HCT116 (cell line): ENCODE measurements around the gene PWWP2B. TPM values are rescaled to one million over a fixed set of nuclear protein-coding genes. Genes with fewer than 3 reads are reported as not detected.

ENCODE experiments used
- ATAC-seq: fragments of 200-7000 bp; cut with Tn5 transposase; 2 replicates; pipeline ENCODE4 v1.9.1; 2020; ENCODE audit warnings: mild to moderate bottlenecking, moderate library complexity
- BruUV-seq: library from RNA; stranded (reverse); fragments of 400-500 nt; replicated peaks from 2 replicates; lab custom pipeline; 2021; lab: Mats Ljungman, UMichigan
- CTCF ChIA-PET: fragments of 300-600 bp; sonication (Branson Sonifier 250); formaldehyde crosslinking; loops from one replicate; lab custom pipeline; 2021; ENCODE audit warnings: antibody characterized with exemption; lab: Charles Lee
- POLR2A ChIA-PET: fragments of 300-600, 350-600 bp; sonication (Branson Sonifier 250); formaldehyde crosslinking; loops from one replicate; lab custom pipeline; 2021; ENCODE audit warnings: antibody characterized with exemption; lab: Charles Lee
- RAD21 ChIA-PET, 2 experiments: fragments of 300-600 bp; sonication (Branson Sonifier 250); formaldehyde crosslinking; loops; one replicate each; lab custom pipeline; 2023; ENCODE audit warnings: low total read pairs in 2 of 2; ENCODE audit not compliant: uncharacterized antibody in 2 of 2, unreplicated experiment in 2 of 2, low non-redundant PET in 1 of 2; lab: Charles Lee
- DNase-seq: peaks from one replicate; pipeline ENCODE4 v3.0.0-alpha.2; 2010; ENCODE audit warnings: low read depth, low spot score
- H2AFZ ChIP-seq: fragments of 200-600 bp; shearing (Covaris generic), sonication (generic); 2 replicates; pipeline ENCODE4 v1.6.1; 2017; ENCODE audit warnings: low read depth, mixed run types, mixed read lengths, antibody characterized with exemption, low read length; ENCODE audit not compliant: poor library complexity, severe bottlenecking
- H3K27ac ChIP-seq: 2 replicates; pipeline ENCODE4 v1.5.1; 2012; ENCODE audit warnings: low read depth, low read length
- H3K27me3 ChIP-seq: fragments of 200-600 bp; sonication (generic); 2 replicates; pipeline ENCODE4 v1.6.1; 2016; ENCODE audit warnings: mixed run types, low read length, mixed read lengths; ENCODE audit not compliant: insufficient read depth
- H3K36me3 ChIP-seq, 2 experiments: fragments of 200-500 bp in 1 of 2; fragments of 200-600 bp in 1 of 2; sonication (Bioruptor generic) in 1 of 2; sonication (generic) in 1 of 2; 2 replicates each; pipeline versions ENCODE4 v1.5.1 to v1.6.1; 2014 to 2016; ENCODE audit warnings: low read length in 2 of 2, inconsistent platforms in 1 of 2, mixed read lengths in 1 of 2, mixed run types in 1 of 2; ENCODE audit not compliant: insufficient read depth in 2 of 2, control insufficient read depth in 1 of 2
- H3K4me1 ChIP-seq, 2 experiments: fragments of 200-600 bp in 1 of 2; sonication (generic) in 1 of 2; 2 replicates each; pipeline versions ENCODE4 v1.5.1 to v1.6.1; 2012 to 2017; ENCODE audit warnings: low read length in 2 of 2, inconsistent platforms in 1 of 2, mild to moderate bottlenecking in 1 of 2, mixed read lengths in 1 of 2, mixed run types in 1 of 2, moderate library complexity in 1 of 2; ENCODE audit not compliant: insufficient read depth in 2 of 2, control insufficient read depth in 1 of 2
- H3K4me2 ChIP-seq: fragments of 200-600 bp; sonication (generic); 2 replicates; pipeline ENCODE4 v1.6.1; 2017; ENCODE audit warnings: mixed run types, low read length, mixed read lengths
- H3K4me3 ChIP-seq, 2 experiments: fragments of 200-600 bp in 1 of 2; sonication (generic) in 1 of 2; replicated peaks in 1 of 2; 2 replicates each; pipeline ENCODE4 v1.5.1; 2011 to 2016; ENCODE audit warnings: low read length in 2 of 2, control low read depth in 1 of 2, low read depth in 1 of 2, mild to moderate bottlenecking in 1 of 2, mixed read lengths in 1 of 2, mixed run types in 1 of 2
- H3K79me2 ChIP-seq: fragments of 200-600 bp; sonication (generic); 2 replicates; pipeline ENCODE4 v1.6.1; 2017; ENCODE audit warnings: mild to moderate bottlenecking, mixed run types, low read length, moderate library complexity, mixed read lengths; ENCODE audit not compliant: insufficient read depth
- H3K9ac ChIP-seq: fragments of 200-600 bp; sonication (generic); 2 replicates; pipeline ENCODE4 v1.6.1; 2016; ENCODE audit warnings: low read length, mixed read lengths
- H3K9me2 ChIP-seq: fragments of 200-600 bp; sonication (generic), shearing (Covaris generic); 2 replicates; pipeline ENCODE4 v1.6.1; 2017; ENCODE audit warnings: mixed run types, mild to moderate bottlenecking, moderate library complexity; ENCODE audit not compliant: insufficient read depth
- H3K9me3 ChIP-seq, 2 experiments: fragments of 200-500 bp in 1 of 2; fragments of 200-600 bp in 1 of 2; sonication (Bioruptor generic) in 1 of 2; sonication (generic) in 1 of 2; 2 replicates each; pipeline ENCODE4 v1.6.1; 2014 to 2017; ENCODE audit warnings: low read length in 2 of 2, mixed read lengths in 2 of 2, inconsistent platforms in 1 of 2, low read depth in 1 of 2, mild to moderate bottlenecking in 1 of 2, mixed run types in 1 of 2, moderate library complexity in 1 of 2; ENCODE audit not compliant: control insufficient read depth in 1 of 2, insufficient read depth in 1 of 2
- H4K20me1 ChIP-seq: fragments of 200-600 bp; sonication (generic), shearing (Covaris generic); 2 replicates; pipeline ENCODE4 v1.6.1; 2017; ENCODE audit warnings: mixed run types, mild to moderate bottlenecking, moderate library complexity; ENCODE audit not compliant: insufficient read depth
- ATF3 ChIP-seq: IDR thresholded peaks from 2 replicates; pipeline ENCODE4 v1.6.1; 2012
- CEBPB ChIP-seq: IDR thresholded peaks from 2 replicates; pipeline ENCODE4 v1.6.1; 2012; ENCODE audit warnings: low read depth
- FOSL1 ChIP-seq: IDR thresholded peaks from 2 replicates; pipeline ENCODE4 v1.6.1; 2012; ENCODE audit warnings: low read depth
- MAX ChIP-seq: IDR thresholded peaks from 2 replicates; pipeline ENCODE4 v1.6.1; 2012
- POLR2AphosphoS5 ChIP-seq: IDR thresholded peaks from 2 replicates; pipeline ENCODE4 v1.6.1; 2011; ENCODE audit warnings: mild to moderate bottlenecking, low read depth, low read length, moderate library complexity
- RAD21 ChIP-seq: IDR thresholded peaks from 2 replicates; pipeline ENCODE4 v1.6.1; 2012; ENCODE audit warnings: low read depth, mild to moderate bottlenecking
- SP1 ChIP-seq: IDR thresholded peaks from 2 replicates; pipeline ENCODE4 v1.6.1; 2012; ENCODE audit warnings: low read depth
- TCF7L2 ChIP-seq: IDR thresholded peaks from 2 replicates; pipeline ENCODE4 v1.7.0; 2011; ENCODE audit warnings: borderline replicate concordance, inconsistent platforms; ENCODE audit not compliant: insufficient read depth, insufficient read length; ENCODE audit errors: extremely low read depth
- intact Hi-C: fragments of 100-400 bp; cut with micrococcal nuclease; formaldehyde crosslinking; loops from 2 replicates; pipeline ENCODE4 v1.10.0; 2022
- total RNA-seq: library from RNA; stranded (reverse); gene quantifications from one replicate; pipeline ENCODE4 v1.2.1, GENCODE V29; 2021; ENCODE audit not compliant: unreplicated experiment

Gene PWWP2B
- total RNA-seq, 1 experiment from 2014 or later: 13.9 TPM

GRCh38 chr10:132465889-132466519 is 69.0 kb downstream of the PWWP2B start:
- Histone ChIP-seq H3K27me3 (no peaks in the 10 kb centered on the region), H3K9me3 (no peaks in the 10 kb centered on the region), H3K79me2 (no peaks in the 10 kb centered on the region), H3K27ac (no peak overlapping the region), H3K36me3 (no peaks in the 10 kb centered on the region), H3K4me3 (no peak overlapping the region), H3K4me1 (peaks cover 0 to 8% of the 10 kb centered on the region in 2 experiments; a peak in 1 of 4 replicates), H4K20me1 (no peaks in the 10 kb centered on the region), H3K9ac (no peak overlapping the region), H2AFZ (no peak overlapping the region), H3K9me2 (no peaks in the 10 kb centered on the region), H3K4me2 (no peak overlapping the region)
- no peak for TF ChIP-seq ATF3
- no peak for TF ChIP-seq MAX
- no peak for TF ChIP-seq TCF7L2
- no peak for TF ChIP-seq RAD21
- no peak for TF ChIP-seq CEBPB
- TF ChIP-seq FOSL1: no peak
- TF ChIP-seq SP1: no peak
- no peak for TF ChIP-seq POLR2AphosphoS5
- ChIA-PET POLR2A (no interaction called here), CTCF (no interaction called here), RAD21 (no interaction called here)
- DNase-seq: no peak
- intact Hi-C loops: no loop called here
- no TSS peak for BruUV-seq
- no peak for ATAC-seq
